Activated effector memory CD4-positive, alpha-beta T cell treated with Interleukin-2 at 50 U/mL for 16 hours (primary cell): ENCODE measurements around the gene LCN12.

Source experiments
- DNase-seq: peaks from one replicate; pipeline ENCODE4 v3.0.0-alpha.2; 2020

Gene LCN12

GRCh38 chr9:136974817-136975535, 22.9 kb downstream of the LCN12 start:
- peak; percentile 32 for DNase-seq

GRCh38 chr9:136975644-136976043, 23.6 kb downstream of the LCN12 start:
- no peak for DNase-seq

GRCh38 chr9:136977223-136977622, 25.1 kb downstream of the LCN12 start, which contains the start of gene PTGDS:
Gene PTGDS, plus strand, starts transcription at chr9:136977504. Its CDS starts 75 bp downstream, at chr9:136977579.
- no peak for DNase-seq

- DNase-seq = no peak
These were observed 25.6 kb downstream of the LCN12 start for GRCh38 chr9:136977649-136978072.

- peak; percentile 56 for DNase-seq
These were observed 26.2 kb downstream of the LCN12 start for GRCh38 chr9:136978073-136978864.

- DNase-seq = no peak
These were observed 26.9 kb downstream of the LCN12 start for GRCh38 chr9:136978865-136979544.

- DNase-seq = no peak
These were observed 27.9 kb downstream of the LCN12 start for GRCh38 chr9:136979769-136980587.

- no peak for DNase-seq
These were observed 28.8 kb downstream of the LCN12 start for GRCh38 chr9:136980669-136981478.

- no peak for DNase-seq
These were observed 29.6 kb downstream of the LCN12 start for GRCh38 chr9:136981588-136982231.

GRCh38 chr9:136982232-136983051, 30.4 kb downstream of the LCN12 start, which contains the start of gene LCNL1:
Gene LCNL1, plus strand, starts transcription at chr9:136982993. Its CDS starts 594 bp downstream, at chr9:136983587.
- no peak for DNase-seq

GRCh38 chr9:136983167-136983566, 31.1 kb downstream of the LCN12 start:
- no peak for DNase-seq

GRCh38 chr9:136983656-136984314, 31.7 kb downstream of the LCN12 start:
- no peak for DNase-seq

- DNase-seq = no peak
These were observed 32.5 kb downstream of the LCN12 start for GRCh38 chr9:136984464-136985026.

GRCh38 chr9:136985027-136985602, 33.0 kb downstream of the LCN12 start:
- DNase-seq = no peak

- DNase-seq = no peak
These were observed 33.8 kb downstream of the LCN12 start for GRCh38 chr9:136985853-136986252.

GRCh38 chr9:136988872-136989271, 36.8 kb downstream of the LCN12 start:
- no peak for DNase-seq

- no peak for DNase-seq
These were observed 38.3 kb downstream of the LCN12 start for GRCh38 chr9:136990242-136990911.
